A673 (cell line): ENCODE results near the gene RBM8A. TPM values are rescaled to one million over a fixed set of nuclear protein-coding genes. Genes with fewer than 3 reads are reported as not detected.

Experiments used
- BruUV-seq: library from RNA; stranded (reverse); fragments of 400-500 nt; replicated peaks from 2 replicates; lab custom pipeline; 2021; lab: Mats Ljungman, UMichigan
- CTCF ChIA-PET: fragments of 300-600 bp; sonication (Branson Sonifier 250); formaldehyde crosslinking; loops from one replicate; lab custom pipeline; 2022; ENCODE audit warnings: antibody characterized with exemption; lab: Charles Lee
- POLR2A ChIA-PET: fragments of 300-600 bp; sonication (Branson Sonifier 250); formaldehyde crosslinking; loops from one replicate; lab custom pipeline; 2022; ENCODE audit warnings: antibody characterized with exemption; ENCODE audit not compliant: low non-redundant PET; lab: Charles Lee
- DNase-seq: peaks from one replicate; pipeline ENCODE4 v3.0.0-alpha.2; 2015; ENCODE audit warnings: low spot score
- H3K27ac ChIP-seq: fragments of 200-600 bp; sonication (generic); 2 replicates; pipeline ENCODE4 v1.5.1; 2016; ENCODE audit warnings: mixed run types, low read depth, mild to moderate bottlenecking, mixed read lengths, antibody characterized with exemption, low read length; ENCODE audit not compliant: poor library complexity, severe bottlenecking
- H3K27me3 ChIP-seq: fragments of 200-600 bp; sonication (generic); replicated peaks from 2 replicates; pipeline ENCODE4 v1.6.1; 2017; ENCODE audit warnings: mixed run types, low read depth, mild to moderate bottlenecking, mixed read lengths, antibody characterized with exemption, low read length; ENCODE audit not compliant: insufficient read depth, poor library complexity
- H3K36me3 ChIP-seq: fragments of 200-600 bp; sonication (generic); 2 replicates; pipeline ENCODE4 v1.6.1; 2016; ENCODE audit warnings: mixed run types, mild to moderate bottlenecking, mixed read lengths, antibody characterized with exemption, low read length; ENCODE audit not compliant: insufficient read depth, poor library complexity, severe bottlenecking
- H3K4me1 ChIP-seq: fragments of 200-600 bp; sonication (generic); 2 replicates; pipeline ENCODE4 v1.6.1; 2017; ENCODE audit warnings: mixed run types, mild to moderate bottlenecking, mixed read lengths, antibody characterized with exemption, low read length; ENCODE audit not compliant: insufficient read depth, poor library complexity, severe bottlenecking
- H3K4me3 ChIP-seq: fragments of 200-600 bp; sonication (generic); 2 replicates; pipeline ENCODE4 v1.5.1; 2016; ENCODE audit warnings: low read depth, mixed run types, mild to moderate bottlenecking, mixed read lengths, low read length; ENCODE audit not compliant: poor library complexity, severe bottlenecking
- H3K9me3 ChIP-seq: fragments of 200-600 bp; sonication (generic); 2 replicates; pipeline ENCODE4 v1.6.1; 2016; ENCODE audit warnings: mixed run types, low read depth, mild to moderate bottlenecking, mixed read lengths, antibody characterized with exemption, low read length; ENCODE audit not compliant: poor library complexity, severe bottlenecking
- EZH2 ChIP-seq: fragments of 200-600 bp; sonication (generic); IDR thresholded peaks from 2 replicates; pipeline ENCODE4 v1.6.1; 2017; ENCODE audit warnings: borderline replicate concordance, low read depth, mild to moderate bottlenecking, mixed read lengths, antibody characterized with exemption, low read length; ENCODE audit not compliant: poor library complexity, severe bottlenecking
- intact Hi-C: fragments of 100-400 bp; cut with micrococcal nuclease; formaldehyde crosslinking; loops from one replicate; pipeline ENCODE4 v1.10.0; 2022; ENCODE audit not compliant: unreplicated experiment
- total RNA-seq: library from RNA; stranded (reverse); gene quantifications from 2 replicates; pipeline ENCODE4 v1.2.3, GENCODE V29; 2021
- TF ChIP-seq, protein P1 (sequence below): fragments of 300-800, 200-600 bp; sonication (generic); conservative IDR thresholded peaks from 2 replicates; pipeline ENCODE4 v1.5.1; 2017; ENCODE audit warnings: low read depth, mild to moderate bottlenecking, antibody characterized with exemption, low read length, moderate library complexity, mixed read lengths

RBM8A gene
- total RNA-seq, 1 experiment from 2014 or later: 276 TPM

DNA sequence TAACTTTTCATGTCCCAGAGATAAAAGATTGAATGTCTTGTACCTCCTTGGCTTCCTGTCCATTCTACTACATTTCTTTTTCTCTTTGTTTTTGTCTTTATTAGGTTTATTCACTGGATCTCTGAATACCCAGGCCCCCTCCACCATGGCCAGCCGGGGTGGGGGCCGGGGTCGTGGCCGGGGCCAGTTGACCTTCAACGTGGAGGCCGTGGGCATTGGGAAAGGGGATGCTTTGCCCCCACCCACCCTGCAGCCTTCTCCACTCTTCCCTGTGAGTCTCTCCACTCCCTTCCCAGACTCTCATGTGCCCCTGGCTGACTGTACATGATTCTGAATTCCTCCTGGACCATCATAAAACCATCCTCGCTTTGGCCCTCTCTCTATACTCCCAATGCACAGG, 47.4 kb upstream of the RBM8A start:
- DNase-seq: no peak
- no peaks in the 10 kb centered on the region for H3K27me3 ChIP-seq
- CTCF ChIA-PET: no interaction called here
- no peaks in the 10 kb centered on the region for H3K36me3 ChIP-seq
- TF ChIP-seq EZH2: no peak
- TF ChIP-seq, protein P1, sequence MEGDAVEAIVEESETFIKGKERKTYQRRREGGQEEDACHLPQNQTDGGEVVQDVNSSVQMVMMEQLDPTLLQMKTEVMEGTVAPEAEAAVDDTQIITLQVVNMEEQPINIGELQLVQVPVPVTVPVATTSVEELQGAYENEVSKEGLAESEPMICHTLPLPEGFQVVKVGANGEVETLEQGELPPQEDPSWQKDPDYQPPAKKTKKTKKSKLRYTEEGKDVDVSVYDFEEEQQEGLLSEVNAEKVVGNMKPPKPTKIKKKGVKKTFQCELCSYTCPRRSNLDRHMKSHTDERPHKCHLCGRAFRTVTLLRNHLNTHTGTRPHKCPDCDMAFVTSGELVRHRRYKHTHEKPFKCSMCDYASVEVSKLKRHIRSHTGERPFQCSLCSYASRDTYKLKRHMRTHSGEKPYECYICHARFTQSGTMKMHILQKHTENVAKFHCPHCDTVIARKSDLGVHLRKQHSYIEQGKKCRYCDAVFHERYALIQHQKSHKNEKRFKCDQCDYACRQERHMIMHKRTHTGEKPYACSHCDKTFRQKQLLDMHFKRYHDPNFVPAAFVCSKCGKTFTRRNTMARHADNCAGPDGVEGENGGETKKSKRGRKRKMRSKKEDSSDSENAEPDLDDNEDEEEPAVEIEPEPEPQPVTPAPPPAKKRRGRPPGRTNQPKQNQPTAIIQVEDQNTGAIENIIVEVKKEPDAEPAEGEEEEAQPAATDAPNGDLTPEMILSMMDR: no peak
- intact Hi-C loops: loop anchor here (5.0 kb wide), 1 partner anchor 127 kb away; the partner anchor contains the start of gene NUDT17
- H3K9me3 ChIP-seq: no peaks in the 10 kb centered on the region
- no TSS peak for BruUV-seq
- no peak overlapping the region for H3K4me3 ChIP-seq
- POLR2A ChIA-PET: no interaction called here
- no peak overlapping the region for H3K27ac ChIP-seq
- peaks cover 19% of the 10 kb centered on the region for H3K4me1 ChIP-seq

DNA sequence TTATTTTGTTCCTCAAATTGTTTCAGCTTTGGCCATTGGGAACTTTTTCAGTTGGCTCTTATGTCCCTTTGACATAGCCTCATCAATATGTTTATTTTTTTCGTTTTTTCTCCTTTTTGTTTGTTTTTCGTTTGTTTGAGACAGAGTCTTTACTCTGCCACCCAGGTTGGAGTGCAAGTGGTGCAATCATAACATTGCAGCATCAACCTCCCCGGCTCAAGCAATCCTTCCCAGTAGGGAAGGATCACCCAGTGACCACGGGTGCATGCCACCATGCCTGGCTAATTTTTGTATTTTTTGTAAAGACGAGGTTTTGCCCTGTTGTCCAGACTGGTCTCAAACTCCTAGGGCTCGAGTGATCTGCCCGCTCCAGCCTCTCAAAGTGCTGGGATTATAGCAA, 45.3 kb upstream of the RBM8A start:
- ChIA-PET CTCF (no interaction called here), POLR2A (no interaction called here)
- no TSS peak for BruUV-seq
- Histone ChIP-seq H3K4me1 (peaks cover 1% of the 10 kb centered on the region), H3K27ac (no peak overlapping the region), H3K9me3 (peaks cover 1% of the 10 kb centered on the region), H3K36me3 (no peaks in the 10 kb centered on the region), H3K4me3 (no peak overlapping the region), H3K27me3 (no peaks in the 10 kb centered on the region)
- DNase-seq: no peak
- intact Hi-C loops: no loop called here
- TF ChIP-seq, protein P1: no peak
- no peak for TF ChIP-seq EZH2

DNA sequence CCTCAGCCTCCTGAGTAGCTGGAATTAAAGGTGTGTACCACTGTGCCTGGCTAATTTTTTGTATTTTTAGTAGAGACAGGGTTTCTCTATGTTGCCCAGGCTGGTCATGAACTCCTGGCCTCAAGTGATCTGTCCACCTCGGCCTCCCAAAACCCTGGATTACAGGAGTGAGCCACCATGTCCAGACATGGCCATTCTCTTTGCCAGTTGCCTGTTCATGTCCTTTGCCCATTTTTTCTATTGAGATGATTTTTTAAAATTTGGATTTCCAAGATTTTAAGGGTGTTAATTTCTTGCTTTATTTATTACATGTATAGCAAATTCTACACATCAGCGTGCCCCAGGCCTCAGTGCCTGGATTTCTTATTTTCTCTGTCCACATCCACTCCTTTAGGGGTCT, 40.0 kb upstream of the RBM8A start:
- intact Hi-C loops: no loop called here
- Histone ChIP-seq H3K4me1 (peaks cover 16% of the 10 kb centered on the region), H3K27me3 (no peaks in the 10 kb centered on the region), H3K4me3 (no peak overlapping the region), H3K27ac (no peak overlapping the region), H3K36me3 (no peaks in the 10 kb centered on the region), H3K9me3 (peaks cover 5% of the 10 kb centered on the region)
- BruUV-seq: no TSS peak
- ChIA-PET POLR2A (no interaction called here), CTCF (no interaction called here)
- no peak for DNase-seq
- TF ChIP-seq, protein P1: no peak
- TF ChIP-seq EZH2: no peak
